NCI-H1930 (cell line): ENCODE measurements around the gene INTS14.
"Not testable (repeated sequence)": the region's sequence is repeated elsewhere in the genome, so short reads cannot be mapped to it uniquely, and the experiment has no call there.

ENCODE experiments used
- DNase-seq, 2 experiments: peaks; one replicate each; lab custom pipeline; 2025; lab: John Stamatoyannopoulos, UW

Gene INTS14

DNA sequence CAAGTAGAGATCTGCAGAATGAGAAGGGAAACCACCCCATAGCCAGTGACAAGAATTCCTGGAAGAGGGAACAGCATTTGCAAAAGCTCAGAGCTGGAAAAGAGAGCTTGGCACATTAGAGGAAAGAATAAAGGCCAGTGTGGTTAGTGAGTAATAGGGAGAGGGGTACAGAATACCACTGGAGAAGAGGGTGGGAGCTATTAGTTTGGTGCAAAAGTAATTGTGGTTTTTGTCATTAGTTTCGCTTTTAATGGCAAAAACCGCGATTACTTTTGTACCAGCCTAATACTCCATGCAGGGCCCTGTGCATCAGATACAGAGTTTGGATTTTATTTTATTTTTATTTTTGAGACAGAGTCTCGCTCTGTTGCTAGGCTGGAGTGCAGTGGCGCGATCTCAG lies 20.6 kb upstream of the INTS14 start:
- no peak for DNase-seq

DNA sequence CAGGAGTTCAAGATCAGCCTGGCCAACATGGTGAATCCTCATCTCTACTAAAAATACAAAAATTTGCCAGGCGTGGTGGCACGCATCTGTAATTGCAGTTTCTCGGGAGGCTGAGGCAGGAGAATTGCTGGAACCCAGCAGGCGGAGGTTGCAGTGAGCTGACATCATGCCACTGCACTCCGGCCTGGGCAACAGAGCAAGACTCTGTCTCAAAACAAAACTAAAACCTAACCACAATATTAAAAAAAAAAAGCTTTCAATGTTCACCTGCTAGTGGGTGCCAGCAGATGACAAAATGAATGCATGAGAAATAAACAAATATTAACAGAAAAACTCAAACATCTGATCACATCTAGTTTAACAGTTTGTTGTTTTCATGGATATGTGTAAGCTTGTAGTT lies 19.8 kb upstream of the INTS14 start:
- no peak for DNase-seq

DNA sequence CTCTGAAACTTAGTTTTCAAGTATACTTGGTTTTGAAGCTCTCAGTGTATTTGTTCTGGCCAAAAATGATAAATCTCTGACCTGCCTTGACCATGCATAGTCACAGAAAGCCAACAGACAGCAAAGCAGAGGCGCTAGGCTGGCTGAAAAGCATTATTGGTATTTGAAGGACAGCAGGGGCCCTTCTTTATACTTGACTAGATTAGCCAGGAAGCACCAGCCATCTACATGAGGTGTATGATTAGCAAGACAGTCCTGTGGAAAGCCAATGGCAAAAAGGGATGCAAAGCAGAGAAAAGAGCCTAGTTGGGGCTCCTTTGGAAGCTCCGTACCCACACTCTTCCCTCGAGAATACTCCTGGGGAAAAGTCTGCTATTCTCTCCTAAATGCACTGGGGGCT lies 18.6 kb upstream of the INTS14 start:
- no peak for DNase-seq

DNA sequence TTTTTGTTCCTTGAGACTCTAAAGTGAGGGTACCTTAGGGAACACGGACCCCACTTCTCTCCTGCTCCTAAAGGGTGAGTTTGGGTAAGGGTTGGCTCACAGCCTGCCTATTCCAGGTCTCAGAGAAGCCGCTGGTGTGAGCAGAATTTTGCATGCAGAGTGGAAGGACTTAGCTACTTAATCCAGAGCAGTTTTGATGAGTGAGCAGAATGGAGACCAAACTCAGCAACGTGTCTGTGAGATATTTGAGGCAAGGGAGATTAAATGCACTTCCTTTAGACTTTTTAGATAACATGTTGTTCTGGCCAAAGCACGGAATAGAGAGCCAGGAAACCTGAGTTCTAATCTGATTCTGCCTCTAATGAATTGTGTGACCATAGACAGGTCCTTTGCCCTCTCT lies 15.9 kb upstream of the INTS14 start:
- DNase-seq, result no peak

DNA sequence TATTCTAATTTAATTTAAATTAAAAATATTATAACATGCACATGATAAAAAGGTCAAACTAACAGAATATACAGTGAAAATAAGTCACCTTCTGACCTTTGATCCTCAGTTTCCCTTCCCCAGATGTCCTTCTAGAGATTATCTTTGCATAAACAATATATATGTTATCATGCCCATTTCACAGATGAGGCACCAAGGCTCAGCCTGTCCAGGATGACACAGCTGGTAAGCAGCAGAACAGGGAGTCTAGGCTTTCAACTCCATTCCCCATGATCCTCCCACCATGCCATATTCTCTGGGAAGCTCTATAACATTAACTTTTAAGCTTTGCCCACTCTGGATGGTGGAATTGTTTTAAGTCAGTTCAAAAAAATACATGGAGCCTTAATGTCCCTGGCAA lies 12.2 kb upstream of the INTS14 start:
- no peak for DNase-seq

DNA sequence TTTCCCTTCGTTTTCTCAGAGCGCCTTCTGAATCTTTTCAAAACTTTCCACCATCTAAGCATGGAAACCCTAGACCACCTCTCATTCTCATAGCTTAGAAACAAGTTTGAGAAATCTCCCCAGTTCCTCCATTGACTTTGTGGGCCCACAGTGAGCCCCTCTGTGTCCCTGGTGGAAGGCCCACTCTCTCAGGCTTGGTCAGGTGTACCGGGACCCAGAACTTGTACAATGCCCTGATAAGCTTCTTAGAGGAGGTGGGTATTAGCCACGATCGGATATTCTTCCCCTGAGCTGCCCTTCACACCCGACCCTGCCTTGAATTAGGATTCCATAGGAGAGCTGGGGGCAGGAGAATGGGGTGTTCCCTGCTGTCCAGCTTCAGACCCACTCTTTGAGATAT lies 10.7 kb upstream of the INTS14 start, which contains the start of gene SLC24A1:
SLC24A1 (plus strand) TSS at position 301 of the 400 bp plus-strand sequence. CDS start 2,143 bp downstream, outside the sequence.
- DNase-seq, result no peak

DNA sequence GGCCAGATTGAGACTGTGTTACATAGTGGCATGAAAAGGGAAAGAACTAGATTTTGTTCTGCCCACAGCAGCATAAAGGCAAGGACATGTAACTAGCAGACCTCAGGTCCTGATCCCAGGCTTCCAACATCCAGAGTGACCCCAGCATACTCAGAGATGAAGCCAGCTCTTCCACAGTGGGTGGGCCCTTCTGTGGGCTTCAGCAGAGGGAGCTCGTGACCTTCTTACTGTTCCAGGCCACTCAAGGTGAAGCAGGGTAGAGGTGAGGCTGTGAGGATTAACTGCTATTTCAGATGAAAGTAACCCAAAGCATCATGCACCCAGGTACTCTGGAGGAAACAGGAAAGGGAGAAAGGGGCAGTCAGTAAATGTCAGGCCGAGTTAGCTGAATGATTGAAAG lies 9.9 kb upstream of the INTS14 start:
- DNase-seq, result no peak

DNA sequence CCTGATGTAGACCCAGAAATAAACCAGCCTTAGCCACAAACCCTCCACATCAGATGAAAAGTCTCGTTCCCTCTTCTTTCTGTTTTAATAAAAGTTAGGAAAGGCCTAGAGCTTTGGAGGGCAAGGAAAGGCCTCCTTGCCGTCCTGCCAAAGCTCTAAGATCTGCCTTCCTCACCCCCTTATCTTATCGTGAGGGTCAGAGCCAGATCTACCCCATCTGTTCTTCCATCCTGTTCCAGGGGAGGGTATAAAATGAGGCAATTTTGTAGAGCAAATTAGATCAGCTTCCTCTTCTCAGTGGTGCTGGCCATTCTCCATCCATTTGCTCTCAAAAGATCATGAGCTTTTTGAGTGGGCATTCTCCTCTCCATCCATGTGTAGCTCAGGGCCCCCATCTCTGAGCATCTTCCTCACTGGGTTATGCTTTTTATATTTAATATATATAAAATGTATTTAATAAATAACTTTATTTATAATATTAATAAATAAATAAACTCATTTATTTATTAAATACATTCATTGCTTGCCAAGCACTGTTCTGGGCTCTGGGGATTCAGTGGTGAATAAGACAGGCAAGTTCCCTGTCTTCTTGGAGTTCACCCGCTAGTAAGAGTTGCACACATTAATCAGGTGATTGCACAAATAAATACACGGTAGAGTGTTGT lies 8.8 kb upstream of the INTS14 start:
- DNase-seq, result no peak

DNA sequence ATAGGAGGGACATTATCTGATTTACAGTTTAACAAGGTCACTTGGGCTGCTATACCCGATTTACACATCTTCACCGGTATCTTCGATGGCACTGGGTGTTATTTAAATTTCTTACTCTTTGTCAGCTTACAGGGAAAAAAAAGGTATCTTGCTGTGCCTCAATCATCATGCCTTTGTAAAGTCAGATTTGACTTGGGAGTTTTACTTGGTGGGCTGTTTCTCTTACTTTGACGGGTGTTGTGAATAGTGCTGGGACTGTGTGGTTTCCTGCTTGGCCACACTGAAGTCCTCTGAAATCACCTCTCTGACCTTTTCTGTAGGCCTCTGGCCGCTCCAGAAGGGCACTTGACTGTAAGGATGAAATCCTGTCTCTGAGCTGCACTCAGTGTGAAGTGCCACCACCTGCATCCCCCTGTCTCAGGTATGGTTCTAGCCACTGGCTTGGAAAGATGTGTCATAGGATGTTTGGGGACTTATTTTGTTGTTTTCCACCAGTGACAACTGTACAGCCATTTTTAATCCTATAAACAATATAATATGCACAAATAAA lies 7.7 kb upstream of the INTS14 start:
- no peak for DNase-seq

DNA sequence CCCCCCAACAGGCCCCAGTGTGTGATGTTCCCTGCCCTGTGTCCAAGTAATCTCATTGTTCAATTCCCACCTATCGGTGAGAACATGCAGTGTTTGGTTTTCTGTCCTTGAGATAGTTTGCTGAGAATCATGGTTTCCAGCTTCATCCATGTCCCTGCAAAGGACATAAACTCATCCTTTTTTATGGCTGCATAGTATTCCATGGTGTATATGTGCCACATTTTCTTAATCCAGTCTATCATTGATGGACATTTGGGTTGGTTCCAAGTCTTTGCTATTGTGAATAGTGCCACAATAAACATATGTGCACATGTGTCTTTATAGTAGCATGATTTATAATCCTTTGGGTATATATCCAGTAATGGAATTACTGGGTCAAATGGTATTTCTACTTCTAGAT lies 5.0 kb upstream of the INTS14 start:
- DNase-seq, result not testable (repeated sequence)

DNA sequence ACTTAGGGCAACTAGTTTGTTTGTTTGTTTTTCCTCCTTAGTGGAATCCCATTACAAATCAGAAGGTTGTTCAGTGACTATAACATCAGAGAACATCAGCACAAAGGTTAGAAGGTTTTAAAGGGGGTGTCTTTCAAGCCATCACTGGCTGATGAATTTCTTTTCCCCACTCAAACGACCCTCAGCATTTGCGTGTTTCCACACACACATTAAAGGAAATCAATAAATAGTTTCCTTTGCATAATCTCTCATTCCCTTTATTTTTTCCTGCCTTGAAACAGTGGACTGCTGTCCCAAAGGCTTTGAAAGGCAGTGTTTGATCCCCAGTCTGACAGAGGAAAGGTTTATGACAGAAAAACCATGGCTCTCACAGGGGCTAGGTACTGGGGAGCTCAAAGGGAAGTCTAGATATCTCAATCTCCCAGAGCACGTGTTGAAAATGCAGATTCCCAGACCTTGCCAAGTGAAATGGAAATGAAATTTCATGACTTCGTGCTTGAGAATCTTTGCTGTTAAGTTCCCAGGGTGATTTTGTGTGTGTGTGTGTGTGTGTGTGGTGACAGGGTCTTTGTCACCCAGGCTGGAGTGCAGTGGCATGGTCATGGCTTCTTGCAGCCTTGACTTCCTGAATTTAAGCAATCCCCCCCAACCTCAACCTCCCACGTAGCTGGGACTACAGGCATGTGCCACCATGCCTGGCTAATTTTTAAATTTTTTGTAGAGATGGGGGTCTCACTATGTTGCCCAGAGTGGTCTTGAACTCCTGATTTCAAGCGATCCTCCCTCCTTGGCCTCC lies 2.2 kb upstream of the INTS14 start:
- no peak for DNase-seq

DNA sequence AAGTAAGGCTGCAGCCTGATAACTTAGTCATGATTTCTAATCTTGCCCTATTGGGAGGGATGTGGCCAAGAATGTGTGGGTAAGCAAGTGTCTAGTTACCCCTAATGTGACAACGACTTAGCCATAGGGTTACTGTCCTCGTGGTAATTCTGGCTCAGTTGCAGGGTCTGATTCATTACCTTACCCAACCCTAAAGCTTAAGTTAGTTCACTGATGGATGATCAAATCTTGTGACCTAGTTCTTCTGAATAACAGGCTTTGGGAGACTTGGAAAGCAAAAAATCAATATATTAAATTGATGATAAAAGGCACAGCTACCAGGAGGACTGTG lies 1.6 kb upstream of the INTS14 start:
- no peak for DNase-seq

DNA sequence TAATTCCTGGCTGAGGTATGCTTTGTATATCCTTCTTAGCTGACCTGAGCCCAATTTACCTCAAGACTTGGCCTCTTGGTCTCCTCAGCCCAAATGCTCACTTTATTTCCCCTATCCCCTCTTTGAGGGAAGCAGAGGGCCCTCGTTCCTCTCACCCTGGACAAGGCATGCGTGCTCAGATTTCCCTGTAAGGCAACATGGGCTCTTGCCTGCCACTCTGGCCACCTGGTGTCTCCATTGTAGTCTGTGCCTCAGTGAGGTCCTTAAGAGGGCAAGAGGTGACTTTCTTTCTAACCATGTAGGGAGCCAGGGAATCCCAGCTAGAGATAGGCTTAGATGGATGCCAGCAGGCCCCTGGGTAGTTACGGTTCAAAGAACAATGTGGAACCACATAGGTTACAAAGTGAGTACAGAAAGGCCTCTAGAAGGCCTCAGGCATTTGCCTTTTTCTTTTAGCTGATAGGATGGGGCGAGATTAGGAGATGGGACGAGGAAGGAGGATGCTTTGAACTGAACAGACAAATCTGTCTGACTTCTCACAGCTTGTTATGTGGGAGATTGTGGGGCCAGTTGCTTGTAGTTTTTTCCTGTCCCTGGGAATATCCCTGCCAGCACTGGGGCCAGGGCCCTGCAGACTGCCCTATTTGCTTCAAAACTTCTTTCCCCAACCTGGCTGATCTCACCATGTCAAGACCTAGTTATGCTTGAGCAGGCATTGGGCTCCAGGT lies 1.1 kb upstream of the INTS14 start:
- DNase-seq, result no peak

DNA sequence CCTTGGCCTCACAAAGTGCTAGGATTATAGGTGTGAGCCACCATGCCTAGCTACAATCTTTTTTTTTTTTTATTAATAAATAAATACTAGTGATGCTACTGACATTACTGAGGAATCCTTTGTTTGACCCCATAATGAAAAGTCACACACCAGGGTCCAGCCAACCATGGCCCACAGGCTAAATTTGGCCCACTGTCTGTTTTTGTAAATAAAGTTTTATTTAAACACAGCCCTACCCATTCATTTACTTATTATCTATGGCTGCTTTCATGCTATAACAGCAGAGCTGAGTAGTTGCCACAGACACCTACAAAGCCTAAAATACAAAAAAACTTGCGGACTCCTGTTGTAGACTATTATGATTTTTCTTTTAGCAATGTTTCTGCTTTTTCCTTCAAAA lies 7.4 kb downstream of the INTS14 start:
- DNase-seq, result no peak

DNA sequence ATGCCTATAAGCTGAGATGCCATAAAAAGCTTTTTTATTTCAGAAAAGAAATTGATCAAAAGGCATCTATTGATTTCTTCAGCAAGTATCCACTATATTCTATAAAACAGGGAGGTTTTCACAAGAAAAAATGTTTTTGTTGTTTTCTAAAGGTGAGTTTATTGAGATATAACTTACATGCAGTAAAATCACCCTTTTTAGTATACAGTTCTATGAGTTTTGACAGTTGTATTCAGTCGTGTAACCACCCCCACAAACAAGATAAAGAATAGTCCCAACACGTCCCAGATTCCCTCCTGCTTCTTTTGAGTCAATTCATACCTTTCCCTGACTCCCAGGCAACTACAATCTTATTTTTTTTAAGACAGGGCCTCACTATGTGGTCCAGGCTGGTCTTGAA lies 7.8 kb downstream of the INTS14 start:
- DNase-seq, result no peak

DNA sequence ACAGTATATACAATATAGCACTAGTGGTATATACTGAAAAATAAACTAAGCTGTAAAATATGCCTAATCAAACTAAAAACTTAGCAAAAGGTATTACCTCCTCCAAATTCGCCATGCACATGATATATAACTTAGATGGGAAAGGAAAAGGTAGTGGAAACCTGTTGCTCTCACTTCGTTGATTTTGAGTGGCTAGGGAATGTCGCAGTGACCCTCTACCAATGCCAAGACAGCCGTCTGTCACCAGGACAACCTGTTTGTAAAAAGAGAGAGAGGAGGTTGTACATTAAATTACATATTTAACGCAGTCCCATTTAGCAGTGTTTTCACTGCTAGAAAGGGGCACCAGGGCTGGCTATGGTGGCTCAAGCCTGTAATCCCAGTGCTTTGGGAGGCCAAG lies 11.3 kb downstream of the INTS14 start:
- no peak for DNase-seq

DNA sequence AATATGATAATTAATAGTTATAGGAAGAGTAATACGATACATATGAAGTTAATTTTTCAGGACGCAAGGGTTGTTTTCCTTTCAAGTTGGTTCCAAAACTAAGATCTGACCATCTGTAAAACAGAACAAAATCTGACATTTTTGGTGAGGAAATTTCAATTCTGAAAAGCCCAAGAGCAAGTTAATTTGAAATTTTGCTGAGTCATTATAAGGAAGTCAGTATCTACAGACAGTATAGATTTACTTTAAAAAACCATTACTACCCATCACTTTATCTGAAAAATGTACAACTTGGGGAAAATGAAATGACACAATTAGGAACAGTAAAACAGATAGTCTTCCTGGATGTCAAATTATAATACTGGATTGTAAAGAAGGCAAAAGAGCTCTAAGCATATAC lies 12.5 kb downstream of the INTS14 start:
- DNase-seq, result no peak

DNA sequence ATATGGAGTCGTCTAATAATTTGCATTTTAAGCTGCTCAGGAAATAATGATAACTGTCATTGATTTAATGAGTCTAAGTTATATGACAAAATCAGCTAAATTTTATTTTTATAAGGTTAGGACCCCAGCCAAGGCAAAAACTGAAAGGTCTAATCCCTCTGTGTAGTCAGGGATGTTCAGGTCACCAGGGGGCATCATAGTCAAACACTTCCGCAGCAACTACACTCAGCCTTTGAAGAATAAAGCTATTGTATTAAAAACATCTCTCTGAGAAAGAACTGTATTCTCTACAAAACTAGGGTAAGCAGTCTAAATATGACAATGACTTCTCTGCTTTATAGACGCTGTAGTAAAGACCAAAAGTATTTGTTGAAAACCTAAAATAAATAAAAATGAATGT lies 15.0 kb downstream of the INTS14 start:
- DNase-seq, result no peak

DNA sequence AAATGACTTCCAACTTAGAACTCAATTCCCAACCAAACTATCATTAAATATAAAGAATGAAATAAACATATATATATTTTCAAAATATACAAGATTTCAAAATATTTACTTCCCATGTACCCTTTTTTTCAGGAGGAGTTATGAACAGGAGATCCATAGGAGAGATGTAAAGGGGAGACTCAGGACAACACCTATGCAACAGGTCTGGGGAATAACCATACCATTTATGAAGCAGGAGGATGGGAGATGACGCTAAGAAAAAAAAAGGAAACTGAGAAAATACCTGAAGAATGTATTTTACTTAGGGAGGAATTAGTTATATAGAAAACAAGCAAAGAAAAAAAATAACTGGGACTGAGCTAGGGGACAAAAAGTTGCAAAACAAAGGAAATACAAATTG lies 23.8 kb downstream of the INTS14 start:
- no peak for DNase-seq

DNA sequence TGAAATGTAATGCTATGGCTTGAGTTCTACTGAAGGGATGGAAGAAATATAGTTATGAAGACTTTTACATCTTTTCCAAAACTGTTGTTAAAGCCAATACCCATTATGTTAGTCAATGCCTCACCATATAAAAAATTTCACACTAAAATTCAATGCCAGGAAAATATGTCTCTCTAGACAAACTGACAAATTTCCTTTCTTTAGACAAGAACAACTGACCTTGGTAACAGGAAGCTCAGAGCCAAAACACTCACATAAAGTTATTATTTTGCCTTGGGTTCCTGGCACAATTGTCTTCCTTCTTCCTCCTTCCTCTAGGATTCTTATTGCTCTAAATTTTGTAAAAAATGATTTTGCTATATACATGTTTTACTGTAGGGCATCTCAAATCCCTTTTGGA lies 26.7 kb downstream of the INTS14 start:
- DNase-seq, result no peak

DNA sequence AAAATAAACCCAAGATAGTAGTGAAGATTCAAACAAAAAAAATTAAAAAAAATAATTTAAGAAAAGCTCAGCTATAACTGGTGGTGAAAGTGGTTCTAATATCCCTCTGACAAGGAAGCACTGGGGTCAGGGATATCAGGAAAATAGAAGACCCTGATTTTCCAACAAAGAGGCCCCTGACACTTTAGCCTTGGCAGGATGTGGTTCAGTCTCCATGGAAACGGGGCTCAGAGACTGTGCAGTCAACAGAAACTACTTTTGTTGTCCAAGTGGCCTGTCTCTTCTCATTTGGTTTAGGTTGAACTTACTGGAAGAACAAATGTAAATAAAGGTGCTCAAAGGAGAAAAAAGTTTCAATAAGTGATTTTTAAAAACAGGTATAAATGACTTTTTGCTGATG lies 27.2 kb downstream of the INTS14 start:
- no peak for DNase-seq

DNA sequence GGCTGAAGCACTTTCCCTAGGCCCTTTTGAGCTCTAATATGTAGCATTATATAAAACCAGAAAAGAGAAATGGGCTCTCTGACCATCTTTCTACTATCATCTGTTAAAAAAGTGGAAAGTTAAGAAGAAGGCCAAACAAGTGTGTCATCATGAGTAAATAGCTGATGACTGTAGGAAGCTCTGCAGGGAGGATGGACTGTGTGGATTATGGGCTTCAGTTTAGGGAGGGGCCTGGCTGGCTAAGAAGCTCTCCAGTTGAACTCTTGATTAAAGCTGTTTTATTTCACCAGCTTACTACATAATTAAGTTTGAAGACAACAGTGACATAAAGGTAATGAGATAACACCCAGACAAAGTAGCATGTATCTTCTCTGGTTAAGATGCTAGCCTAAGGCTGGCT lies 30.6 kb downstream of the INTS14 start:
- no peak for DNase-seq

DNA sequence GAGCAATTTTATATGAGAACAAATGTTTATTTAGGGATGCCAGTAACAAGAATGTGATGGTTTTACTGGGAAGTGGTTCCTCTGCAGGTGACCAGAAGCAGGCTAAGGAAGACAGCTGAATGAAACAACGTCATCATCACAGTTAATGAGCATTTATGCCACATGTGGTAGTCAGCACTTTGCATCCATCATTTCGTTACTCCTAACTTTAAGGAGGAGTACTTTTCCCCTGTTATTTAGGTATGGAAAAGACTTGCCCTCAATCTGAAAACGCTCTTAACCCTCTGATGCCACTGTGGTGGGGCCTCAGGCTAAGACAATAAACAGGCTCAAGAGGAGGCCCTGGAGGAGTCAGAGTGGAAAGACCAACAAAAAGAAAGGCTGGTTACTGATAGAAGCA lies 31.2 kb downstream of the INTS14 start:
- DNase-seq, result no peak
